ENCODE measurements around the gene MRAP. TPM values are rescaled to one million over a fixed set of nuclear protein-coding genes. Genes with fewer than 3 reads are reported as not detected.
A peak's percentile ranks its signal among the peaks of the same experiment; 100 is the strongest.

The MRAP gene
- polyA plus RNA-seq, 3 donors: not detected

GRCh38 chr21:32331444-32332305 lies 33.0 kb downstream of the MRAP start:
- Mint-ChIP-seq H3K4me1 (no peaks in the 10 kb centered on the region), H3K27me3 (ENCODE audit: low read depth in 3 of 3) (no peaks in the 10 kb centered on the region), H3K36me3 (peaks cover 81 to 85% of the 10 kb centered on the region in 2 donors), H3K27ac (no peak overlapping the region), H3K4me3 (no peak overlapping the region), H3K9me3 (no peaks in the 10 kb centered on the region)
- TF ChIP-seq, protein P1, sequence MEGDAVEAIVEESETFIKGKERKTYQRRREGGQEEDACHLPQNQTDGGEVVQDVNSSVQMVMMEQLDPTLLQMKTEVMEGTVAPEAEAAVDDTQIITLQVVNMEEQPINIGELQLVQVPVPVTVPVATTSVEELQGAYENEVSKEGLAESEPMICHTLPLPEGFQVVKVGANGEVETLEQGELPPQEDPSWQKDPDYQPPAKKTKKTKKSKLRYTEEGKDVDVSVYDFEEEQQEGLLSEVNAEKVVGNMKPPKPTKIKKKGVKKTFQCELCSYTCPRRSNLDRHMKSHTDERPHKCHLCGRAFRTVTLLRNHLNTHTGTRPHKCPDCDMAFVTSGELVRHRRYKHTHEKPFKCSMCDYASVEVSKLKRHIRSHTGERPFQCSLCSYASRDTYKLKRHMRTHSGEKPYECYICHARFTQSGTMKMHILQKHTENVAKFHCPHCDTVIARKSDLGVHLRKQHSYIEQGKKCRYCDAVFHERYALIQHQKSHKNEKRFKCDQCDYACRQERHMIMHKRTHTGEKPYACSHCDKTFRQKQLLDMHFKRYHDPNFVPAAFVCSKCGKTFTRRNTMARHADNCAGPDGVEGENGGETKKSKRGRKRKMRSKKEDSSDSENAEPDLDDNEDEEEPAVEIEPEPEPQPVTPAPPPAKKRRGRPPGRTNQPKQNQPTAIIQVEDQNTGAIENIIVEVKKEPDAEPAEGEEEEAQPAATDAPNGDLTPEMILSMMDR (IDR thresholded peaks at IDR 0.05): no peak
- no peak for DNase-seq
- Histone ChIP-seq H3K9me3 (replicated peaks in 1 of 2; ENCODE audit: control insufficient read depth in 1 of 2, insufficient read depth in 1 of 2, low read length in 2 of 2) (no peaks in the 10 kb centered on the region), H3K36me3 (replicated peaks in 1 of 2; ENCODE audit: control insufficient read depth in 1 of 2, insufficient read depth in 2 of 2, low read length in 2 of 2) (peaks cover 55 to 88% of the 10 kb centered on the region in 2 donors), H2AFZ (ENCODE audit: insufficient read depth, low read depth, low read length, poor library complexity, severe bottlenecking) (no peak overlapping the region), H3K27me3 (ENCODE audit: control insufficient read depth in 2 of 2, insufficient read depth in 2 of 2, low read length in 2 of 2) (no peaks in the 10 kb centered on the region), H3K4me1 (ENCODE audit: control insufficient read depth in 1 of 2, insufficient read depth in 2 of 2, low read length in 2 of 2) (no peaks in the 10 kb centered on the region), H3K4me2 (replicated peaks; ENCODE audit: extremely low read depth, low read length, poor library complexity, severe bottlenecking) (no peak overlapping the region), H3K9ac (ENCODE audit: insufficient read depth, low read length, poor library complexity, severe bottlenecking) (no peak overlapping the region), H4K20me1 (ENCODE audit: insufficient read depth, low read length) (no peaks in the 10 kb centered on the region), H3K27ac (ENCODE audit: low read depth in 1 of 2, low read length in 2 of 2) (no peak overlapping the region), H3K4me3 (replicated peaks in 1 of 3; ENCODE audit: low read depth in 2 of 3, low read length in 3 of 3) (no peak overlapping the region), H3K79me2 (ENCODE audit: insufficient read depth, low read length) (no peaks in the 10 kb centered on the region)
- intact Hi-C loops (cut with micrococcal nuclease): no loop called here
- 98% methylated on average over 6 of the region's 9 CpGs for WGBS (ENCODE audit: insufficient coverage)

GRCh38 chr21:32332463-32332951 lies 33.9 kb downstream of the MRAP start:
- H3K36me3 ChIP-seq (replicated peaks in 1 of 2; ENCODE audit: control insufficient read depth in 1 of 2, insufficient read depth in 2 of 2, low read length in 2 of 2): peaks cover 61 to 94% of the 10 kb centered on the region in 2 donors
- Mint-ChIP-seq H3K4me3 (no peak overlapping the region), H3K36me3 (peaks cover 83 to 90% of the 10 kb centered on the region in 2 donors)

More at GRCh38 chr21:32332463-32332951, 33.9 kb downstream of the MRAP start:
- H3K9me3 ChIP-seq (replicated peaks in 1 of 2; ENCODE audit: control insufficient read depth in 1 of 2, insufficient read depth in 1 of 2, low read length in 2 of 2): no peaks in the 10 kb centered on the region
- no peak overlapping the region for H3K4me3 ChIP-seq (replicated peaks in 1 of 3; ENCODE audit: low read depth in 2 of 3, low read length in 3 of 3)
- no peak overlapping the region for H2AFZ ChIP-seq (ENCODE audit: insufficient read depth, low read depth, low read length, poor library complexity, severe bottlenecking)
- H3K79me2 ChIP-seq (ENCODE audit: insufficient read depth, low read length): no peaks in the 10 kb centered on the region
- H4K20me1 ChIP-seq (ENCODE audit: insufficient read depth, low read length): no peaks in the 10 kb centered on the region
- H3K27me3 ChIP-seq (ENCODE audit: control insufficient read depth in 2 of 2, insufficient read depth in 2 of 2, low read length in 2 of 2): no peaks in the 10 kb centered on the region
- no peaks in the 10 kb centered on the region for H3K9me3 Mint-ChIP-seq
- H3K9ac ChIP-seq (ENCODE audit: insufficient read depth, low read length, poor library complexity, severe bottlenecking): no peak overlapping the region
- H3K27ac Mint-ChIP-seq: peak overlapping the region in 1 of 7 donors; percentile 1
- H3K27me3 Mint-ChIP-seq (ENCODE audit: low read depth in 3 of 3): no peaks in the 10 kb centered on the region
- TF ChIP-seq, protein P1 (IDR thresholded peaks at IDR 0.05): no peak
- H3K27ac ChIP-seq (ENCODE audit: low read depth in 1 of 2, low read length in 2 of 2): no peak overlapping the region
- intact Hi-C loops (cut with micrococcal nuclease): no loop called here
- WGBS (ENCODE audit: insufficient coverage): no CpG with 5 or more reads among the region's 1 CpG
- no peaks in the 10 kb centered on the region for H3K4me1 Mint-ChIP-seq
- no peak overlapping the region for H3K4me2 ChIP-seq (replicated peaks; ENCODE audit: extremely low read depth, low read length, poor library complexity, severe bottlenecking)
- no peaks in the 10 kb centered on the region for H3K4me1 ChIP-seq (ENCODE audit: control insufficient read depth in 1 of 2, insufficient read depth in 2 of 2, low read length in 2 of 2)
- DNase-seq: no peak

Measured in CD14-positive monocyte (primary cell).